Cerebellar cortex (tissue), 1 donor: ENCODE measurements around the gene SH3BGRL2.
"Not testable (repeated sequence)": the region's sequence is repeated elsewhere in the genome, so short reads cannot be mapped to it uniquely, and the experiment has no call there.

ENCODE experiments used
- DNase-seq: peaks from one replicate; pipeline ENCODE4 v3.0.0-alpha.2; 2015; ENCODE audit warnings: low spot score

The SH3BGRL2 gene

GRCh38 chr6:79614326-79615305 is 16.5 kb upstream of the SH3BGRL2 start:
- no peak for DNase-seq

DNA sequence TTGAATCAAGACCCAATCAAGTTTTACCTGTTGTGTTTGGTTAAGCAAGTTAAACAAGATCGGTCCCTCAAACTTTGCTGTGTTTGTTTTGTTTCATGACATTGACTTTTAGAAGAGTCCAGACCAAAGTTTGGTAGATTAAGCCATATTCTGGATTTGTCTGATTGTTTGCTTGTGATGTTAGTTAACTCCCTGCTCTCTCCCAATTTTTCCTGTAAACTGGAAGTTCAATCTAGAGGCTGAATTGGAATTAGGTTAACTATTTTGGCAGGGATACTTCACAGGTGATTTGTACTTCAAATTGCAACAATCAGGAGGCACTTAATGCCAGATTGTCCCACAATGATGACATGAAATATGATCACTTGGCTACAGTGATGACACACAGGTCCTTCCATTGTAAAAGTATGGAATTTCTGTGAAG is 13.6 kb upstream of the SH3BGRL2 start:
- no peak for DNase-seq

GRCh38 chr6:79618425-79618824 is 12.7 kb upstream of the SH3BGRL2 start:
- DNase-seq: not testable (repeated sequence)

DNA sequence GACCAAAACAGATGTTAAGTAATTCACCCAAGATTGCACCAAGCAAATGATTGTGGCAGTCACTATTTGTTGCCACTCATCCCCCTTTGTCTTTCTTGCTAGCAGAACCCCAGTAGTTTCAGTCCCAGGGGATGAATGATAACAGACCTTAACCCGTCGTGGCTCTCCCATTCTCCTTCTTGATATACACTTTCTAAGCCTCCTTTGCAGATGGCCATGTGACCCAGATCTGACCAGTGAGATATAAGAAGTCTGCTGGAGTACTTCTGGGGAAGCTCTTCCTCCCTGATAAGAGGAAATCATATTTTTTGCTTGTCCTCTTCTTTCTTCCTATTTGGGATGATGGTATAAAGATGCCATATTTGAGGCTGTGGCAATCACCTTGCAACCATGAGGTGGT is 9.6 kb upstream of the SH3BGRL2 start:
- no peak for DNase-seq

- no peak for DNase-seq
These were observed 8.8 kb upstream of the SH3BGRL2 start for GRCh38 chr6:79622364-79622763.

DNA sequence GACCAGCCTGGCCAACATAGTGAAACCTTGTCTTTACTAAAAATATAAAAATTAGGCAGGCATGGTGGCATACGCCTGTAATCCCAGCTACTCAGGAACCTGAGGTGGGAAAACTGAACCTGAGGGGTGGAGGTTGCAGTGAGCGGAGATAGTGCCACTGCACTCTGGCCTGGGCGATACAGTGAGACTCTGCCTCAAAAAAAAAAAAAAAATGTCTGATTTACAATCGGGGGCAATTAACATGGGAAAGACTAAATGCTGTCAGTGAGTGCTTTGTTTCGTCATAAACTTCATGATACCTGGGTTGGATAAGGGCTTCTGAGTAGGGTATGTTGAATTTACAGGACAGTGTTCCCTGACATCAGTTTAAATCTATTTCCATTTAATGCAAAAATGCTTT is 8.0 kb upstream of the SH3BGRL2 start:
- no peak for DNase-seq

GRCh38 chr6:79625746-79626145 is 5.4 kb upstream of the SH3BGRL2 start:
- no peak for DNase-seq

- DNase-seq: no peak
These were observed 4.3 kb upstream of the SH3BGRL2 start for GRCh38 chr6:79626811-79627210.

GRCh38 chr6:79627422-79627821 is 3.7 kb upstream of the SH3BGRL2 start:
- DNase-seq: no peak

DNA sequence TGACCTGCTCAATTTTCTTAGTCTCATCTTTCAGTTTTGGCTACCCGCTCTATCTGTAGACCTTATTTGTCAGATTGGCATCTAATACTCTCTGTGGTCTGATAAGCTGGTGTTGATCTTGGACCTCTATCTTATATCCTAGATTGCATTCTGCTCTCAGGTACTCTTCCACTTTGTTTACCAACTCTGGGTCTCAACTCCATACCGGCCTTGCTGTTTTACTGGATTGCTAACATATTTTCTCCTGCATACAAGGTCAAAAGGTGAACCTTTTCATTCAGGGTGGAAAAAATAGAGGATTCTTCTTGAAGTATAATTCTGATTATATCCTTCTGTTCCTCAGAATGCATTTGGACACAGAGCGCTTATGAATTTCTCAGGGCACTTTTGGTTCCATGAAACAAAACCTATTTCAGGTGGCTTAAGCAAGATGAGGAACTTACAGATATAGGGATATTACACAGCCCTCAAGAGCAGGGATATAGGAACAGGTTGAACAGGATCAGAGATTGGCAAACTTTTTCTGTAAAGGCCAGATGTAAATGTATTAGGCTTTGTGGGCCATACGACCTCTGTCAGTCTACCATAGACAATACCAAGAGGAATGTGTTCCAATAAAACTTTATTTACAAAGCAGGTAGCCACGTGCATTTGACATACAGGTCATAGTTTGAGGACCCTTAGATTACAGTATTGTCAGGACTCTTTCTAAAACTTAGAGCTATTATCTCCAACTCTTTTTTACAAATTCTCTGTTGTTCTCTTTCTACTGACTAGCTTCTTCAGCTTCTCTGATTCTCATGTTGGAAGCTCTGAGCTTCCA is 2.5 kb upstream of the SH3BGRL2 start:
- DNase-seq: no peak

GRCh38 chr6:79630380-79630882 is 698 bp upstream of the SH3BGRL2 start:
- no peak for DNase-seq

DNA sequence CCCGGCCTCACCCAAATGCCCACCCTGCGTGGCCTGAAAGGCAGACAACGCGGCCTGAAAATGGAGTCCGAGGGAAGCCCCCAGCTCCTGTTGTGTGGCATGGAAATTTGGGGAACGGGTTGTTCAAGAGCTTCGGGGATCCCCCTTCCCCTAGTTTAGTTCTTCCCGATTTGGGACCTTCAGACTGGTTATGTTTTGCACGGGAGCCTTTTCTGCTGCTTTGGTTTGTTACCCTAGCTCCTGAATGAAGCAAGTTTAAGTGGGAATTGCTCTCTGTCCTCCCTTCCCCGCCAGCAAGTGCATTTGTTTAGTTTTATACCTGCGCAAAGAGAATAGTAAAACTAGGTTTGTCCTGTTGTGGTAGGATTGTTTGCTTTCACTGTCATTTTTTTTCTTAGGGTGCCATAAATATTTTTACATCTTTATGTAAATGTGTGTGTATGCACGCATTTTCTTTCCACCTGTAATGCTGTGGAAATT is 604 bp downstream of the SH3BGRL2 start:
- DNase-seq: peak; percentile 59

GRCh38 chr6:79632580-79632979 is 1.5 kb downstream of the SH3BGRL2 start:
- no peak for DNase-seq

DNA sequence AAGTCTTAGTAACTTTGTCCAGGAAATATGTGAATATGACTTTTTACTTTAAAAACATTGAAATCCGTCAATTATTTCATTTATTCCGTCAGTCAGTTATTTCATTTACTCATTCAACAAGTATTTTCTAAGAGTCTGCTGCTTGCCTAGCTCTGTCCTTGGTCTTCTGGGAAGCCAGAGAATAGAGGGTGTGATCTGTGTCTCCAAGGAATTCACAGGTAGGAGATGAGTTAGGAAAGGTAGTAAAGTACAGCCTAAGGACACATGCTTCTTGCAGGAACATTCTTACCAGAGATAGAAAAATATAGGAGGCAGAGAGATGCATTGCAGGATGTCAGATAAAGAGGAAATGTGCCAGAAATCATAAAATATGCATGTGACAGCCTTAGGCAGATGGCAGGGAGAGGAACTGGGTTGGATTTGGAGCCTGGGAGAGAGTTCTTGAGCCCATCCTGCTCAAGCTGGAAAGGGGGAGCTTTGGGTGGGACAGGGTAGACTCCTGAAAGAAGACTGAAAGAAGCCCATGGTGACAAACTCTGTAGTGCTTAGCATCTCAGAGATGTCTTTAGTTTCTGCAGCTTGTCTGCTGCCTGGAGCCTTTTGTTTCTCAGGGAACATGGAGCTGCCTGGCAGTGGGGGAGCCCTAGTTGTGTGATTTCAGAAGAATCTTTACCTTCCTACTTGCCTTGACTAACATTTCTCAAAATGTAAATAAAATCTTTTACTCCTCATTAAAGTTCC is 3.5 kb downstream of the SH3BGRL2 start:
- no peak for DNase-seq

- no peak for DNase-seq
These were observed 4.1 kb downstream of the SH3BGRL2 start for GRCh38 chr6:79635232-79635543.

GRCh38 chr6:79636673-79637072 is 5.5 kb downstream of the SH3BGRL2 start:
- DNase-seq: no peak

GRCh38 chr6:79640146-79641111 is 9.3 kb downstream of the SH3BGRL2 start:
- no peak for DNase-seq

- no peak for DNase-seq
These were observed 14.9 kb downstream of the SH3BGRL2 start for GRCh38 chr6:79646006-79646405.

GRCh38 chr6:79646561-79646960 is 15.4 kb downstream of the SH3BGRL2 start:
- DNase-seq: no peak

DNA sequence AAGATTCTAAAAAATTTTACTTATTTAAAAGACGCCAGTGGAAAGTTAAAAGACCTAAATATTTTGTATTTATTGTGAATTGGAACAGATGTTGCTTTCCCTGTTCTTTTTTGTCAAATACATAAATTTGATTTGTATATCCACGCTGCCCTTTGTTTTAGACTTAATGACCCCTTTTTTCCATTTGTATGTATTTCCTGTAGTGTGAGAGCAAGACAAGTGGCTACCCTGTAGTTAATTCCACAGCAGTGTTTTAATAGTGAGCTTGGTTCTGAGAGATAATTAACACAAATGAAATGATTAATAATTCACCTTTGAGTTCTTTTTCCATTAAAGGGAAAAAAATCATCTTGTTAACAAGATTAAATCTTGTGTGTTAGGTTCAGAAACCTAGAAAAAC is 16.6 kb downstream of the SH3BGRL2 start:
- DNase-seq: no peak

DNA sequence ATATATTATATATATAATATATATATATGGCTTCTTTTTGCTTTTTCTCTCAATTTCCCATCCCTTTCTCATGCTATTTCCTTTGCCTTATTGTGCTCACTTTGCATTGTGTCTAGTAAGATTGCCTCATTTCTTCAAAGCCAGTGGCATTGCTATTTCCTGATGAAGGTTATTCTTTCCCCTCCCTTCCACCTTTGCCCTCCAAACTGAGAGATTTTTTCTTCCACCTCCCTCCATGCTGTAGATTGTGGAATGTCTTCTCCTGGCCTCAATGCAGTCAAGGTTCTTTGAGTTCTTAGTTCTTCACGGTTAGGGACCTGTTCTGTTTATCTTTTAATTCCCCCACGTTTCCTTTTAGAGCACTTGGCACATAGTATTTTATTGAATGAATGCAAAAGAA is 17.2 kb downstream of the SH3BGRL2 start:
- no peak for DNase-seq
